ENCODE results near the gene CTDSP2.

- TF ChIP-seq, protein P1, sequence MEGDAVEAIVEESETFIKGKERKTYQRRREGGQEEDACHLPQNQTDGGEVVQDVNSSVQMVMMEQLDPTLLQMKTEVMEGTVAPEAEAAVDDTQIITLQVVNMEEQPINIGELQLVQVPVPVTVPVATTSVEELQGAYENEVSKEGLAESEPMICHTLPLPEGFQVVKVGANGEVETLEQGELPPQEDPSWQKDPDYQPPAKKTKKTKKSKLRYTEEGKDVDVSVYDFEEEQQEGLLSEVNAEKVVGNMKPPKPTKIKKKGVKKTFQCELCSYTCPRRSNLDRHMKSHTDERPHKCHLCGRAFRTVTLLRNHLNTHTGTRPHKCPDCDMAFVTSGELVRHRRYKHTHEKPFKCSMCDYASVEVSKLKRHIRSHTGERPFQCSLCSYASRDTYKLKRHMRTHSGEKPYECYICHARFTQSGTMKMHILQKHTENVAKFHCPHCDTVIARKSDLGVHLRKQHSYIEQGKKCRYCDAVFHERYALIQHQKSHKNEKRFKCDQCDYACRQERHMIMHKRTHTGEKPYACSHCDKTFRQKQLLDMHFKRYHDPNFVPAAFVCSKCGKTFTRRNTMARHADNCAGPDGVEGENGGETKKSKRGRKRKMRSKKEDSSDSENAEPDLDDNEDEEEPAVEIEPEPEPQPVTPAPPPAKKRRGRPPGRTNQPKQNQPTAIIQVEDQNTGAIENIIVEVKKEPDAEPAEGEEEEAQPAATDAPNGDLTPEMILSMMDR (IDR thresholded peaks at IDR 0.05 in 2 of 3, conservative IDR thresholded peaks at IDR 0.05 in 1 of 3; ENCODE audit: borderline replicate concordance in 1 of 3, insufficient read depth in 1 of 3, low read depth in 2 of 3, low read length in 2 of 3) = no peak
- TF ChIP-seq ELF1 (IDR thresholded peaks at IDR 0.05; ENCODE audit: borderline replicate concordance, low read depth) (no peak), EZH2 (IDR thresholded peaks at IDR 0.05) (no peak), JUND (IDR thresholded peaks at IDR 0.05) (no peak), SRF (IDR thresholded peaks at IDR 0.05; ENCODE audit: low read depth) (no peak), POLR2AphosphoS5 (IDR thresholded peaks at IDR 0.05; ENCODE audit: low read depth, low read length) (no peak)
- TF ChIP-seq, protein P2, sequence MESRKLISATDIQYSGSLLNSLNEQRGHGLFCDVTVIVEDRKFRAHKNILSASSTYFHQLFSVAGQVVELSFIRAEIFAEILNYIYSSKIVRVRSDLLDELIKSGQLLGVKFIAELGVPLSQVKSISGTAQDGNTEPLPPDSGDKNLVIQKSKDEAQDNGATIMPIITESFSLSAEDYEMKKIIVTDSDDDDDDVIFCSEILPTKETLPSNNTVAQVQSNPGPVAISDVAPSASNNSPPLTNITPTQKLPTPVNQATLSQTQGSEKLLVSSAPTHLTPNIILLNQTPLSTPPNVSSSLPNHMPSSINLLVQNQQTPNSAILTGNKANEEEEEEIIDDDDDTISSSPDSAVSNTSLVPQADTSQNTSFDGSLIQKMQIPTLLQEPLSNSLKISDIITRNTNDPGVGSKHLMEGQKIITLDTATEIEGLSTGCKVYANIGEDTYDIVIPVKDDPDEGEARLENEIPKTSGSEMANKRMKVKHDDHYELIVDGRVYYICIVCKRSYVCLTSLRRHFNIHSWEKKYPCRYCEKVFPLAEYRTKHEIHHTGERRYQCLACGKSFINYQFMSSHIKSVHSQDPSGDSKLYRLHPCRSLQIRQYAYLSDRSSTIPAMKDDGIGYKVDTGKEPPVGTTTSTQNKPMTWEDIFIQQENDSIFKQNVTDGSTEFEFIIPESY (IDR thresholded peaks at IDR 0.05; ENCODE audit: extremely low read depth, insufficient replicate concordance, low read length) = no peak
Observed at GRCh38 chr12:57890191-57891115, 43.9 kb upstream of the CTDSP2 start.

All from HCT116 (cell line).